Adrenal gland (tissue), 5 donors: ENCODE data around the gene WDCP.

Source experiments
- CTCF ChIP-seq, 6 experiments: fragments of 450-650 bp in 4 of 6; fragments of 200-600 bp in 2 of 6; sonication (generic) in 1 of 6; IDR thresholded peaks; 1 replicate in 5 of 6; 2 replicates in 1 of 6; pipeline versions ENCODE4 v1.5.1 to v1.8.0; 2016 to 2021; ENCODE audit warnings: antibody characterized with exemption in 6 of 6, mild to moderate bottlenecking in 2 of 6, moderate library complexity in 1 of 6
- POLR2A ChIP-seq, 2 donors: fragments of 450-650 bp; IDR thresholded peaks; one replicate each; pipeline ENCODE4 v1.6.1; 2017; ENCODE audit warnings: antibody characterized with exemption in 2 of 2, mild to moderate bottlenecking in 2 of 2, moderate library complexity in 1 of 2
- donor health status: DM: no; HTN: no; CAD: no.

GRCh38 chr2:24051833-24052232 lies 4.6 kb upstream of the WDCP start:
- TF ChIP-seq POLR2A (IDR thresholded peaks at IDR 0.05) (no peak), CTCF (IDR thresholded peaks at IDR 0.05) (no peak)
